HepG2 (cell line): ENCODE results near the gene MAN2A2. TPM values are rescaled to one million over a fixed set of nuclear protein-coding genes. Genes with fewer than 3 reads are reported as not detected.

ENCODE experiments used
- BRCA1 ChIP-seq: sonication (generic); formaldehyde crosslinking; IDR thresholded peaks from 2 replicates; pipeline ENCODE4 v1.4.0; 2020; ENCODE audit warnings: missing genetic modification reagents
- PHF5A ChIP-seq: IDR thresholded peaks from one replicate; pipeline ENCODE4 v1.6.1; 2018; ENCODE audit warnings: low read depth, missing genetic modification reagents; ENCODE audit not compliant: unreplicated experiment
- USF2 ChIP-seq, 2 experiments: sonication (generic) in 1 of 2; formaldehyde crosslinking in 1 of 2; IDR thresholded peaks; 2 replicates each; pipeline versions ENCODE4 v1.5.1 to v1.6.1; 2011 to 2020; ENCODE audit warnings: borderline replicate concordance in 1 of 2, low read depth in 1 of 2, low read length in 1 of 2, mild to moderate bottlenecking in 1 of 2, missing genetic modification reagents in 1 of 2, moderate library complexity in 1 of 2
- ZNF710 ChIP-seq: sonication (generic); formaldehyde crosslinking; IDR thresholded peaks from 2 replicates; pipeline ENCODE4 v1.5.0; 2020; ENCODE audit warnings: mild to moderate bottlenecking, missing genetic modification reagents, borderline replicate concordance
- ZNF720 ChIP-seq: sonication (generic); formaldehyde crosslinking; IDR thresholded peaks from 2 replicates; pipeline ENCODE4 v1.4.0; 2020; ENCODE audit warnings: missing genetic modification reagents
- ZNF782 ChIP-seq: sonication (generic); formaldehyde crosslinking; IDR thresholded peaks from 2 replicates; pipeline ENCODE4 v1.4.0; 2020; ENCODE audit warnings: missing genetic modification reagents, mild to moderate bottlenecking, borderline replicate concordance
- polyA plus RNA-seq, 8 experiments: library from polyadenylated mRNA; depleted of rRNA in 3 of 8; stranded (reverse) in 7 of 8; unstranded in 1 of 8; fragments of >200 nt; fragmentation: Illumina TruSeq in 4 of 8; extraction: Trizol in 4 of 8; gene quantifications; 2 replicates each; pipeline versions ENCODE4 v1.2.1 to v1.2.3, GENCODE V29; 2011 to 2016; ENCODE audit warnings: low read depth in 4 of 8, missing spikeins in 1 of 8, mixed read lengths in 1 of 8; ENCODE audit not compliant: insufficient read depth in 1 of 8
- total RNA-seq, 5 experiments: library from RNA; depleted of rRNA; stranded (reverse); fragments of >200 nt; fragmentation: Illumina TruSeq; extraction: Trizol; gene quantifications; 2 replicates each; pipeline ENCODE4 v1.2.3, GENCODE V29; 2016; ENCODE audit warnings: low read depth in 1 of 5
- TF ChIP-seq, protein P1 (sequence below): sonication (generic); formaldehyde crosslinking; IDR thresholded peaks from one replicate; pipeline ENCODE4 v1.5.1; 2020; ENCODE audit warnings: mild to moderate bottlenecking, missing genetic modification reagents; ENCODE audit errors: not compliant biosample characterization
- TF ChIP-seq, protein P2 (sequence below): sonication (generic); formaldehyde crosslinking; IDR thresholded peaks from 2 replicates; pipeline ENCODE4 v1.4.0; 2020; ENCODE audit warnings: low read depth, mild to moderate bottlenecking, missing genetic modification reagents

MAN2A2 gene
- total and polyA plus RNA-seq, 2 of the 13 experiments (the other 11 are each of a cell fraction or from before 2014, with no cell fraction given): 17.5 to 51.5 TPM

- TF ChIP-seq, protein P1, sequence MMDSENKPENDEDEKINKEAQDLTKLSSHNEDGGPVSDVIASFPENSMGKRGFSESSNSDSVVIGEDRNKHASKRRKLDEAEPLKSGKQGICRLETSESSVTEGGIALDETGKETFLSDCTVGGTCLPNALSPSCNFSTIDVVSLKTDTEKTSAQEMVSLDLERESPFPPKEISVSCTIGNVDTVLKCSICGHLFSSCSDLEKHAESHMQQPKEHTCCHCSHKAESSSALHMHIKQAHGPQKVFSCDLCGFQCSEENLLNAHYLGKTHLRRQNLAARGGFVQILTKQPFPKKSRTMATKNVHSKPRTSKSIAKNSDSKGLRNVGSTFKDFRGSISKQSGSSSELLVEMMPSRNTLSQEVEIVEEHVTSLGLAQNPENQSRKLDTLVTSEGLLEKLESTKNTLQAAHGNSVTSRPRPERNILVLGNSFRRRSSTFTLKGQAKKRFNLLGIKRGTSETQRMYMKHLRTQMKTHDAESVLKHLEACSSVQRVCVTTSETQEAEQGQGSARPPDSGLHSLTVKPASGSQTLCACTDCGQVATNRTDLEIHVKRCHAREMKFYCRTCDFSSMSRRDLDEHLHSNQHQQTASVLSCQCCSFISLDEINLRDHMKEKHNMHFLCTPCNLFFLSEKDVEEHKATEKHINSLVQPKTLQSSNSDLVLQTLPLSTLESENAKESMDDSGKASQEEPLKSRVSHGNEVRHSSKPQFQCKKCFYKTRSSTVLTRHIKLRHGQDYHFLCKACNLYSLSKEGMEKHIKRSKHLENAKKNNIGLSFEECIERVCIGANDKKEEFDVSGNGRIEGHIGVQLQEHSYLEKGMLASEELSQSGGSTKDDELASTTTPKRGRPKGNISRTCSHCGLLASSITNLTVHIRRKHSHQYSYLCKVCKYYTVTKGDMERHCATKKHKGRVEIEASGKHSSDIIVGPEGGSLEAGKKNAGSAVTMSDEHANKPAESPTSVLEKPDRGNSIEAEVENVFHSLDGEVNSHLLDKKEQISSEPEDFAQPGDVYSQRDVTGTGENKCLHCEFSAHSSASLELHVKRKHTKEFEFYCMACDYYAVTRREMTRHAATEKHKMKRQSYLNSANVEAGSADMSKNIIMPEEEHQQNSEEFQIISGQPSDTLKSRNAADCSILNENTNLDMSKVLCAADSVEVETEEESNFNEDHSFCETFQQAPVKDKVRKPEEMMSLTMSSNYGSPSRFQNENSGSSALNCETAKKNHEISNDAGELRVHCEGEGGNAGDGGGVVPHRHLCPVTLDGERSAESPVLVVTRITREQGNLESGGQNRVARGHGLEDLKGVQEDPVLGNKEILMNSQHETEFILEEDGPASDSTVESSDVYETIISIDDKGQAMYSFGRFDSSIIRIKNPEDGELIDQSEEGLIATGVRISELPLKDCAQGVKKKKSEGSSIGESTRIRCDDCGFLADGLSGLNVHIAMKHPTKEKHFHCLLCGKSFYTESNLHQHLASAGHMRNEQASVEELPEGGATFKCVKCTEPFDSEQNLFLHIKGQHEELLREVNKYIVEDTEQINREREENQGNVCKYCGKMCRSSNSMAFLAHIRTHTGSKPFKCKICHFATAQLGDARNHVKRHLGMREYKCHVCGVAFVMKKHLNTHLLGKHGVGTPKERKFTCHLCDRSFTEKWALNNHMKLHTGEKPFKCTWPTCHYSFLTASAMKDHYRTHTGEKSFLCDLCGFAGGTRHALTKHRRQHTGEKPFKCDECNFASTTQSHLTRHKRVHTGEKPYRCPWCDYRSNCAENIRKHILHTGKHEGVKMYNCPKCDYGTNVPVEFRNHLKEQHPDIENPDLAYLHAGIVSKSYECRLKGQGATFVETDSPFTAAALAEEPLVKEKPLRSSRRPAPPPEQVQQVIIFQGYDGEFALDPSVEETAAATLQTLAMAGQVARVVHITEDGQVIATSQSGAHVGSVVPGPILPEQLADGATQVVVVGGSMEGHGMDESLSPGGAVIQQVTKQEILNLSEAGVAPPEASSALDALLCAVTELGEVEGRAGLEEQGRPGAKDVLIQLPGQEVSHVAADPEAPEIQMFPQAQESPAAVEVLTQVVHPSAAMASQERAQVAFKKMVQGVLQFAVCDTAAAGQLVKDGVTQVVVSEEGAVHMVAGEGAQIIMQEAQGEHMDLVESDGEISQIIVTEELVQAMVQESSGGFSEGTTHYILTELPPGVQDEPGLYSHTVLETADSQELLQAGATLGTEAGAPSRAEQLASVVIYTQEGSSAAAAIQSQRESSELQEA: peak; percentile 70
- TF ChIP-seq USF2 (IDR thresholded peaks at IDR 0.05; ENCODE audit: low read depth, low read length) (peak; percentile 96), USF2 (CRISPR knock-in tag; IDR thresholded peaks at IDR 0.05; ENCODE audit: borderline replicate concordance) (peak; percentile 98), BRCA1 (CRISPR knock-in tag) (0 out of 2 replicates have a peak, but pooled peaks have one; percentile 47), ZNF782 (CRISPR knock-in tag) (no peak), PHF5A (CRISPR knock-in tag) (no peak), ZNF720 (CRISPR knock-in tag) (no peak), ZNF710 (CRISPR knock-in tag) (0 out of 2 replicates have a peak, but pooled peaks have one; percentile 44)
- TF ChIP-seq, protein P2, sequence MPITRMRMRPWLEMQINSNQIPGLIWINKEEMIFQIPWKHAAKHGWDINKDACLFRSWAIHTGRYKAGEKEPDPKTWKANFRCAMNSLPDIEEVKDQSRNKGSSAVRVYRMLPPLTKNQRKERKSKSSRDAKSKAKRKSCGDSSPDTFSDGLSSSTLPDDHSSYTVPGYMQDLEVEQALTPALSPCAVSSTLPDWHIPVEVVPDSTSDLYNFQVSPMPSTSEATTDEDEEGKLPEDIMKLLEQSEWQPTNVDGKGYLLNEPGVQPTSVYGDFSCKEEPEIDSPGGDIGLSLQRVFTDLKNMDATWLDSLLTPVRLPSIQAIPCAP (CRISPR knock-in tag): no peak
Measured at GRCh38 chr15:90954712-90955623, 51.9 kb downstream of the MAN2A2 start, which contains the start of gene RCCD1 (continued).
